ENCODE results near the gene PTAFR.

The PTAFR gene

GRCh38 chr1:28172713-28173150, 3.8 kb downstream of the PTAFR start:
- TF ChIP-seq CTCF (IDR thresholded peaks at IDR 0.05; ENCODE audit: control extremely low read depth, extremely low read depth, low read depth, missing control alignments), result no peak
- CTCF ChIA-PET, result interaction anchor here (0.7 to 1.7 kb wide), 7 partner anchors 9 to 85 kb away, joined by 3 to 7 read pairs (median 3); partner anchors contain the start of gene EYA3
- POLR2A ChIA-PET, result interaction anchor here (0.7 to 0.9 kb wide), 3 partner anchors 25 to 54 kb away, joined by 3 to 17 read pairs (median 3); no protein-coding TSS in a partner anchor
- DNase-seq (ENCODE audit: extremely low spot score), result peak; percentile 72

GRCh38 chr1:28171246-28171645, 5.2 kb downstream of the PTAFR start:
- CTCF ChIA-PET, result interaction anchor here (1.7 to 2.0 kb wide), 2 partner anchors 11 to 80 kb away, joined by 6 to 7 read pairs; no protein-coding TSS in a partner anchor
- POLR2A ChIA-PET, result no interaction called here
- no peak for DNase-seq (ENCODE audit: extremely low spot score)
- no peak for TF ChIP-seq CTCF (IDR thresholded peaks at IDR 0.05; ENCODE audit: control extremely low read depth, extremely low read depth, low read depth, missing control alignments)

- CTCF ChIA-PET, result interaction anchor here (1.0 to 2.0 kb wide), 5 partner anchors 10 to 95 kb away, joined by 3 to 6 read pairs (median 5); no protein-coding TSS in a partner anchor
- no peak for DNase-seq (ENCODE audit: extremely low spot score)
- POLR2A ChIA-PET, result interaction anchor here (0.6 to 0.9 kb wide), 2 partner anchors 14 to 411 kb away, joined by 4 to 10 read pairs; no protein-coding TSS in a partner anchor
- TF ChIP-seq CTCF (IDR thresholded peaks at IDR 0.05; ENCODE audit: control extremely low read depth, extremely low read depth, low read depth, missing control alignments), result no peak
Observed at GRCh38 chr1:28170001-28170596, 6.4 kb downstream of the PTAFR start.

- ChIA-PET POLR2A (interaction anchor here (0.6 kb wide), 1 partner anchor 14 kb away, joined by 6 read pairs; no protein-coding TSS in a partner anchor), CTCF (interaction anchor here (1.0 to 1.3 kb wide), 3 partner anchors 9 to 46 kb away, joined by 3 to 4 read pairs (median 3); no protein-coding TSS in a partner anchor)
- no peak for DNase-seq (ENCODE audit: extremely low spot score)
- TF ChIP-seq CTCF (IDR thresholded peaks at IDR 0.05; ENCODE audit: control extremely low read depth, extremely low read depth, low read depth, missing control alignments), result no peak
Observed at GRCh38 chr1:28163496-28164161, 12.9 kb downstream of the PTAFR start.

GRCh38 chr1:28162151-28162550, 14.3 kb downstream of the PTAFR start:
- DNase-seq (ENCODE audit: extremely low spot score), result no peak
- TF ChIP-seq CTCF (IDR thresholded peaks at IDR 0.05; ENCODE audit: control extremely low read depth, extremely low read depth, low read depth, missing control alignments), result no peak
- POLR2A ChIA-PET, result interaction anchor here (0.5 kb wide), 1 partner anchor 51 kb away, joined by 3 read pairs; no protein-coding TSS in a partner anchor
- CTCF ChIA-PET, result interaction anchor here (1.3 to 2.9 kb wide), 2 partner anchors 46 to 48 kb away, joined by 3 to 9 read pairs; no protein-coding TSS in a partner anchor

- no peak for TF ChIP-seq CTCF (IDR thresholded peaks at IDR 0.05; ENCODE audit: control extremely low read depth, extremely low read depth, low read depth, missing control alignments)
- no peak for DNase-seq (ENCODE audit: extremely low spot score)
- POLR2A ChIA-PET, result interaction anchor here (0.5 kb wide), 1 partner anchor 52 kb away, joined by 3 read pairs; no protein-coding TSS in a partner anchor
- CTCF ChIA-PET, result interaction anchor here (0.8 to 2.9 kb wide), 5 partner anchors 9 to 49 kb away, joined by 3 to 9 read pairs (median 4); no protein-coding TSS in a partner anchor
Observed at GRCh38 chr1:28161751-28162150, 14.7 kb downstream of the PTAFR start.
